H1 (cell line): ENCODE measurements around the gene GUCY2D. TPM values are rescaled to one million over a fixed set of nuclear protein-coding genes. Genes with fewer than 3 reads are reported as not detected.

Source experiments
- TEAD4 ChIP-seq: IDR thresholded peaks from 2 replicates; pipeline ENCODE4 v1.6.1; 2012; ENCODE audit warnings: low read depth, low read length, inconsistent platforms, mixed read lengths
- ZNF274 ChIP-seq: IDR thresholded peaks from 2 replicates; pipeline ENCODE4 v1.7.0; 2012; ENCODE audit warnings: low read length, borderline replicate concordance; ENCODE audit errors: extremely low read depth
- polyA plus RNA-seq, 7 experiments: library from polyadenylated mRNA; depleted of rRNA in 3 of 7; stranded (reverse) in 5 of 7; unstranded in 2 of 7; fragments of >200 nt in 5 of 7; fragments of 200-250 nt in 2 of 7; gene quantifications; 1 replicate in 5 of 7; 2 replicates in 1 of 7; 4 replicates in 1 of 7; pipeline versions ENCODE4 v1.2.1 to v1.2.3, GENCODE V29; 2011 to 2013; ENCODE audit warnings: missing spikeins in 2 of 7, mixed read lengths in 2 of 7
- total RNA-seq: library from RNA; stranded (reverse); fragmentation: NEBNext Ultra II Directional; extraction: Animal tissue kit (Norgen Biotek cat#: 25700); gene quantifications from 2 replicates; pipeline ENCODE4 v1.2.1, GENCODE V29; 2021
- TF ChIP-seq, protein P1 (sequence below), 3 experiments: IDR thresholded peaks; 1 replicate in 2 of 3; 2 replicates in 1 of 3; pipeline versions ENCODE4 v1.5.1 to v1.6.1; 2011; ENCODE audit warnings: low read length in 3 of 3, mild to moderate bottlenecking in 3 of 3, inconsistent platforms in 2 of 3, low read depth in 1 of 3, moderate library complexity in 1 of 3; ENCODE audit not compliant: insufficient read depth in 1 of 3; ENCODE audit errors: control extremely low read depth in 1 of 3
- TF ChIP-seq, protein P2 (sequence below): fragments of 300-600 bp; sonication (generic); IDR thresholded peaks from 2 replicates; pipeline ENCODE4 v1.7.1; 2012; ENCODE audit warnings: low read length, moderate library complexity, mild to moderate bottlenecking, inconsistent platforms; ENCODE audit not compliant: insufficient replicate concordance

The GUCY2D gene
- total and polyA plus RNA-seq, 2 of the 8 experiments (the other 6 are each of a cell fraction or from before 2014, with no cell fraction given): 0.20 to 0.48 TPM

DNA sequence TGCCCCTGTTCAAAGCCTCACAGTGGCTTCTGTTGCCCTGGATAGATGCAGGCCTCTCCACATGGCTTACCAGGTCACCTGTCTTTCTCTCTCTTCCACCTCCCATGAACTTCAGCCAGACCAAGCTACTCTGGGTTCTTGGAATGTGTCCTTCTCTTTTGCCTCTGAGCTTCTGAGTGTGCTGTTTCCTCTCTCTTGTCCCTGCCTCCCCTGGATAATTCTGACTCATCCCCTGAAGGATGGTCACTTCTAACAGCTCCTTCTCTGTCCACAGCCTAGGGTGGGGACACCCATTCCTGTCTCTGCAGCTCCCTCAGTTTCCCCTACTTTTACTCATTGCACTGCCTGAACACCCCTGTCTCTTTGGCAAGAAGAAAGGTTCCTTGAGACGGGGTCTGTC lies 2.9 kb downstream of the GUCY2D start (continued):
- TF ChIP-seq, protein P1, sequence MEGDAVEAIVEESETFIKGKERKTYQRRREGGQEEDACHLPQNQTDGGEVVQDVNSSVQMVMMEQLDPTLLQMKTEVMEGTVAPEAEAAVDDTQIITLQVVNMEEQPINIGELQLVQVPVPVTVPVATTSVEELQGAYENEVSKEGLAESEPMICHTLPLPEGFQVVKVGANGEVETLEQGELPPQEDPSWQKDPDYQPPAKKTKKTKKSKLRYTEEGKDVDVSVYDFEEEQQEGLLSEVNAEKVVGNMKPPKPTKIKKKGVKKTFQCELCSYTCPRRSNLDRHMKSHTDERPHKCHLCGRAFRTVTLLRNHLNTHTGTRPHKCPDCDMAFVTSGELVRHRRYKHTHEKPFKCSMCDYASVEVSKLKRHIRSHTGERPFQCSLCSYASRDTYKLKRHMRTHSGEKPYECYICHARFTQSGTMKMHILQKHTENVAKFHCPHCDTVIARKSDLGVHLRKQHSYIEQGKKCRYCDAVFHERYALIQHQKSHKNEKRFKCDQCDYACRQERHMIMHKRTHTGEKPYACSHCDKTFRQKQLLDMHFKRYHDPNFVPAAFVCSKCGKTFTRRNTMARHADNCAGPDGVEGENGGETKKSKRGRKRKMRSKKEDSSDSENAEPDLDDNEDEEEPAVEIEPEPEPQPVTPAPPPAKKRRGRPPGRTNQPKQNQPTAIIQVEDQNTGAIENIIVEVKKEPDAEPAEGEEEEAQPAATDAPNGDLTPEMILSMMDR (IDR thresholded peaks at IDR 0.05; ENCODE audit: control extremely low read depth in 1 of 3, insufficient read depth in 1 of 3, low read depth in 1 of 3, low read length in 3 of 3): no peak
- no peak for TF ChIP-seq TEAD4
- no peak for TF ChIP-seq ZNF274
- TF ChIP-seq, protein P2, sequence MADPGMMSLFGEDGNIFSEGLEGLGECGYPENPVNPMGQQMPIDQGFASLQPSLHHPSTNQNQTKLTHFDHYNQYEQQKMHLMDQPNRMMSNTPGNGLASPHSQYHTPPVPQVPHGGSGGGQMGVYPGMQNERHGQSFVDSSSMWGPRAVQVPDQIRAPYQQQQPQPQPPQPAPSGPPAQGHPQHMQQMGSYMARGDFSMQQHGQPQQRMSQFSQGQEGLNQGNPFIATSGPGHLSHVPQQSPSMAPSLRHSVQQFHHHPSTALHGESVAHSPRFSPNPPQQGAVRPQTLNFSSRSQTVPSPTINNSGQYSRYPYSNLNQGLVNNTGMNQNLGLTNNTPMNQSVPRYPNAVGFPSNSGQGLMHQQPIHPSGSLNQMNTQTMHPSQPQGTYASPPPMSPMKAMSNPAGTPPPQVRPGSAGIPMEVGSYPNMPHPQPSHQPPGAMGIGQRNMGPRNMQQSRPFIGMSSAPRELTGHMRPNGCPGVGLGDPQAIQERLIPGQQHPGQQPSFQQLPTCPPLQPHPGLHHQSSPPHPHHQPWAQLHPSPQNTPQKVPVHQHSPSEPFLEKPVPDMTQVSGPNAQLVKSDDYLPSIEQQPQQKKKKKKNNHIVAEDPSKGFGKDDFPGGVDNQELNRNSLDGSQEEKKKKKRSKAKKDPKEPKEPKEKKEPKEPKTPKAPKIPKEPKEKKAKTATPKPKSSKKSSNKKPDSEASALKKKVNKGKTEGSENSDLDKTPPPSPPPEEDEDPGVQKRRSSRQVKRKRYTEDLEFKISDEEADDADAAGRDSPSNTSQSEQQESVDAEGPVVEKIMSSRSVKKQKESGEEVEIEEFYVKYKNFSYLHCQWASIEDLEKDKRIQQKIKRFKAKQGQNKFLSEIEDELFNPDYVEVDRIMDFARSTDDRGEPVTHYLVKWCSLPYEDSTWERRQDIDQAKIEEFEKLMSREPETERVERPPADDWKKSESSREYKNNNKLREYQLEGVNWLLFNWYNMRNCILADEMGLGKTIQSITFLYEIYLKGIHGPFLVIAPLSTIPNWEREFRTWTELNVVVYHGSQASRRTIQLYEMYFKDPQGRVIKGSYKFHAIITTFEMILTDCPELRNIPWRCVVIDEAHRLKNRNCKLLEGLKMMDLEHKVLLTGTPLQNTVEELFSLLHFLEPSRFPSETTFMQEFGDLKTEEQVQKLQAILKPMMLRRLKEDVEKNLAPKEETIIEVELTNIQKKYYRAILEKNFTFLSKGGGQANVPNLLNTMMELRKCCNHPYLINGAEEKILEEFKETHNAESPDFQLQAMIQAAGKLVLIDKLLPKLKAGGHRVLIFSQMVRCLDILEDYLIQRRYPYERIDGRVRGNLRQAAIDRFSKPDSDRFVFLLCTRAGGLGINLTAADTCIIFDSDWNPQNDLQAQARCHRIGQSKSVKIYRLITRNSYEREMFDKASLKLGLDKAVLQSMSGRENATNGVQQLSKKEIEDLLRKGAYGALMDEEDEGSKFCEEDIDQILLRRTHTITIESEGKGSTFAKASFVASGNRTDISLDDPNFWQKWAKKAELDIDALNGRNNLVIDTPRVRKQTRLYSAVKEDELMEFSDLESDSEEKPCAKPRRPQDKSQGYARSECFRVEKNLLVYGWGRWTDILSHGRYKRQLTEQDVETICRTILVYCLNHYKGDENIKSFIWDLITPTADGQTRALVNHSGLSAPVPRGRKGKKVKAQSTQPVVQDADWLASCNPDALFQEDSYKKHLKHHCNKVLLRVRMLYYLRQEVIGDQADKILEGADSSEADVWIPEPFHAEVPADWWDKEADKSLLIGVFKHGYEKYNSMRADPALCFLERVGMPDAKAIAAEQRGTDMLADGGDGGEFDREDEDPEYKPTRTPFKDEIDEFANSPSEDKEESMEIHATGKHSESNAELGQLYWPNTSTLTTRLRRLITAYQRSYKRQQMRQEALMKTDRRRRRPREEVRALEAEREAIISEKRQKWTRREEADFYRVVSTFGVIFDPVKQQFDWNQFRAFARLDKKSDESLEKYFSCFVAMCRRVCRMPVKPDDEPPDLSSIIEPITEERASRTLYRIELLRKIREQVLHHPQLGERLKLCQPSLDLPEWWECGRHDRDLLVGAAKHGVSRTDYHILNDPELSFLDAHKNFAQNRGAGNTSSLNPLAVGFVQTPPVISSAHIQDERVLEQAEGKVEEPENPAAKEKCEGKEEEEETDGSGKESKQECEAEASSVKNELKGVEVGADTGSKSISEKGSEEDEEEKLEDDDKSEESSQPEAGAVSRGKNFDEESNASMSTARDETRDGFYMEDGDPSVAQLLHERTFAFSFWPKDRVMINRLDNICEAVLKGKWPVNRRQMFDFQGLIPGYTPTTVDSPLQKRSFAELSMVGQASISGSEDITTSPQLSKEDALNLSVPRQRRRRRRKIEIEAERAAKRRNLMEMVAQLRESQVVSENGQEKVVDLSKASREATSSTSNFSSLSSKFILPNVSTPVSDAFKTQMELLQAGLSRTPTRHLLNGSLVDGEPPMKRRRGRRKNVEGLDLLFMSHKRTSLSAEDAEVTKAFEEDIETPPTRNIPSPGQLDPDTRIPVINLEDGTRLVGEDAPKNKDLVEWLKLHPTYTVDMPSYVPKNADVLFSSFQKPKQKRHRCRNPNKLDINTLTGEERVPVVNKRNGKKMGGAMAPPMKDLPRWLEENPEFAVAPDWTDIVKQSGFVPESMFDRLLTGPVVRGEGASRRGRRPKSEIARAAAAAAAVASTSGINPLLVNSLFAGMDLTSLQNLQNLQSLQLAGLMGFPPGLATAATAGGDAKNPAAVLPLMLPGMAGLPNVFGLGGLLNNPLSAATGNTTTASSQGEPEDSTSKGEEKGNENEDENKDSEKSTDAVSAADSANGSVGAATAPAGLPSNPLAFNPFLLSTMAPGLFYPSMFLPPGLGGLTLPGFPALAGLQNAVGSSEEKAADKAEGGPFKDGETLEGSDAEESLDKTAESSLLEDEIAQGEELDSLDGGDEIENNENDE: no peak
